Mucosa of descending colon (tissue), 3 donors: Measurements from ENCODE around the gene ODAD3. TPM values are rescaled to one million over a fixed set of nuclear protein-coding genes. Genes with fewer than 3 reads are reported as not detected.
A peak's percentile ranks its signal among the peaks of the same experiment; 100 is the strongest.

Source experiments
- ATAC-seq: fragments of 200-7000 bp; cut with Tn5 transposase; one replicate; pipeline ENCODE4 v1.9.1; 2020; ENCODE audit warnings: mild to moderate bottlenecking, moderate library complexity
- DNase-seq, 3 donors: peaks; one replicate each; pipeline ENCODE4 v3.0.0-alpha.2; 2020
- H3K36me3 ChIP-seq: fragments of 200-600 bp; one replicate; pipeline ENCODE4 v1.8.0; 2021; ENCODE audit warnings: low read depth, mild to moderate bottlenecking
- H3K4me1 ChIP-seq: fragments of 200-600 bp; one replicate; pipeline ENCODE4 v1.8.0; 2021; ENCODE audit warnings: low read depth, mild to moderate bottlenecking
- H3K4me3 ChIP-seq: fragments of 200-600 bp; one replicate; pipeline ENCODE4 v1.8.0; 2021; ENCODE audit warnings: mild to moderate bottlenecking
- H3K9me3 ChIP-seq: fragments of 200-600 bp; one replicate; pipeline ENCODE4 v1.8.0; 2021; ENCODE audit warnings: mild to moderate bottlenecking
- CTCF ChIP-seq: fragments of 200-600 bp; IDR thresholded peaks from one replicate; pipeline ENCODE4 v1.8.0; 2022; ENCODE audit warnings: antibody characterized with exemption, mild to moderate bottlenecking
- intact Hi-C, 2 donors: fragments of 100-400 bp; cut with DNase I in 1 of 2; cut with micrococcal nuclease in 1 of 2; formaldehyde crosslinking; loops; one replicate each; pipeline versions ENCODE4 v1.11.0 to v1.11.1; 2022; cut with DNase I, micrococcal nuclease
- long read RNA-seq, 2 donors: library from polyadenylated mRNA; unstranded; transcript quantifications; one replicate each; pipeline ENCODE4 v2.0.0, GENCODE V29; 2019 to 2021
- total RNA-seq, 3 donors: library from RNA; stranded (reverse); fragmentation: NEBNext Ultra II Directional in 2 of 3; extraction: Animal tissue kit (Norgen Biotek cat#: 25700) in 2 of 3; gene quantifications; one replicate each; pipeline versions ENCODE4 v1.2.1 to v1.2.4, GENCODE V29; 2021 to 2023
- donor health status: DM: no; HTN: no; CAD: no; lungs with moderate emphysema.
- donor health status: DM: no; HTN: no; CAD: no.
- donor health status: DM: no; HTN: yes; CAD: no.

The ODAD3 gene
- under 1 TPM in 2 of 3 donors, not detected in 1; 0.14 to 0.28 TPM for total RNA-seq
- long read RNA-seq, donor 1, partial matches to known transcripts = 0 of 1 reads
- long read RNA-seq, donor 1, other reads (novel, unspliced or antisense) = 1 of 1 reads
- long read RNA-seq, donor 2 = 0 reads

GRCh38 chr19:11435057-11435832 lies at the start of gene ODAD3, which contains the start of gene PRKCSH:
Gene ODAD3, minus strand, starts transcription at chr19:11435121. Its CDS starts 105 bp downstream, at chr19:11435016.
Gene PRKCSH, plus strand, starts transcription at chr19:11435635. Its CDS starts 483 bp downstream, at chr19:11436118.
- peaks cover 9% of the 10 kb centered on the region for H3K4me1 ChIP-seq
- peak; percentile 79 for TF ChIP-seq CTCF
- no peaks in the 10 kb centered on the region for H3K9me3 ChIP-seq
- DNase-seq (peak; percentile 98 to 99 (median 99)), ATAC-seq (peak; percentile 97)
- H3K4me3 ChIP-seq = peak within 1 kb of the TSS; percentile 28
- peaks cover 7% of the 10 kb centered on the region for H3K36me3 ChIP-seq
- intact Hi-C loops = no loop called here

DNA sequence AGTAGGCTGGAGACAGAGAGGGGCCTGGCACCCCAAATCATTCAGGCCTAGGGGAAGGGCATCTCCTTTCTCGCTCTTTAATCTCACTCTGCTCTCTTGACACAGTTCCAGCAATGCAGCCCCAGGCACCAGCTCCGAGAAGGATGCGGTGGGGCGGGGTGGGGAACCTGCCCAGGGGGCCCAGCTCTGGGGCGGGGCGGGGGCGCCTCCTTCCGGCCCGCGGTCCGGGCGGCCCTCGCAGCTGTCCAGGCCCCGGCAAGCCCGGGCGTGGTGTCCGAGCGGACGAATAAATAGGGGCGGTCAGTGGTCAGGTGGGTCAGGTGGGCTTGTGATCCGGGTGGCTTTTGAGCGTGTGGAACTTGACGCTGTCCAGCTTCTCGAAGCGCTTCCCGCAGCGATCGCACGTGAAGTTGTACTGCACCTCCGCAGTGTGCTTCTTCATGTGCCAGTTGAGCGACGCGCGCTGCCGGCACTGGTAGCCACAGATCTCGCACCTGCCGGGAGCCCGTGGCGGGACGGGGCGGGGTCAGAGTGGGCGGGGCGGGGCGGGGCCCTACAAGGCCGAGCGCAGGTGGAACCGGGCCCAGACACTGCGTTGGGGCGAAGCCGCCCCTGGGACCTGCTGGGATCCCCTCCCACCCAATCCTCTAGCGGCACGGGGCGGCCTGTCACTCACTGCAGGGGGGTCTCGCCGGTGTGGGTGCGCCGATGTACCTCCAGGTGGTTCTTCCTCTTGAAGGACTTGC lies 48.6 kb upstream of the ODAD3 start:
- no peaks in the 10 kb centered on the region for H3K36me3 ChIP-seq
- intact Hi-C loops = no loop called here
- no peak overlapping the region for H3K4me3 ChIP-seq
- peaks cover 15% of the 10 kb centered on the region for H3K4me1 ChIP-seq
- TF ChIP-seq CTCF = no peak
- no peaks in the 10 kb centered on the region for H3K9me3 ChIP-seq
- ATAC-seq (no peak), DNase-seq (no peak)

GRCh38 chr19:11482384-11483050 lies 47.6 kb upstream of the ODAD3 start:
- ATAC-seq (peak; percentile 93), DNase-seq (peak; percentile 87 to 91 (median 87))
- TF ChIP-seq CTCF = peak; percentile 98
- no peaks in the 10 kb centered on the region for H3K9me3 ChIP-seq
- H3K36me3 ChIP-seq = no peaks in the 10 kb centered on the region
- no peak overlapping the region for H3K4me3 ChIP-seq
- H3K4me1 ChIP-seq = peaks cover 15% of the 10 kb centered on the region
- intact Hi-C loops = no loop called here

DNA sequence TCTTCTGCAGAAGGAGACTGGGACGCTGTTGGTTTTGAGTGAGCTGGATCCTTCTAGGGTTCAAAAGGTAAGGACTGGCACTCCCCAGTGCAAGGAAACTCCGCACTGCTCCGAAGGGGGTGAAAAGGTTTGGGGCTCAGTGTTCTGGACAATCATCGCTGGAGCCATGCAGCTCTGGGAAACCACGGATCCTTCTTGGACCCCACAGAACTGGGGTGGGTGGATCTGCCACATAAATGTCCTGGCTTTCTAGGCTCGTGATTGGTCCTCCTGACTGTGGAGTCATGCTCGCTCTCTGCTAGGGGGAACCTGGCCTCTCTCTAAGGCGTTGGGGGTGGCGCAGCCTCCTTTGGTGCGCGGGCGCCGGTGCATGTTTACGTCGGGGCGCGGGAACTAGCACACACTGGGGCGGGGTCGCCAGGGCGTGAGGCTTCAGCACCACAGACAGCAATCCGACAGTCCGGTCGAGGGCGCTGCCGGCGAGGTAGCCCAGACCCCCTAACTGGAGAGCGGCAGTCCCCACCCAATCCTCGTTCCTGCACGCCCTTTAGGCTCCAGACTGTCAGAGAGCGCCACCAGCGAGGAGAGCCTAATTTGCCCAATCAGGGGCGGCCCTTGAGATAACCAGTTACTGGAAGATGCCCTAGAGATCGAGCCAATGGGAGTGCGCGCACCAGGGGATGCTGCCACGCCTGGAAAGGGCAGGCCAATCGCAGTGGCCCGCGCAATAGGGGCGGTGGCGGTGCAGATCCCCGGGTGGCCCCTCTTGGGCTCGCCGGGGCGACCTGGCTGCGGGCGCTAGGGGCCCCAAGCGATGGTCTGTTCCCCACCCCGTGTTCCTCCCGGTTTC lies 46.8 kb upstream of the ODAD3 start:
- intact Hi-C loops = no loop called here
- H3K36me3 ChIP-seq = no peaks in the 10 kb centered on the region
- H3K4me1 ChIP-seq = peaks cover 15% of the 10 kb centered on the region
- no peak for TF ChIP-seq CTCF
- no peak overlapping the region for H3K4me3 ChIP-seq
- ATAC-seq = peak; percentile 64
- peak; percentile 34 to 79 (median 59) for DNase-seq
- no peaks in the 10 kb centered on the region for H3K9me3 ChIP-seq
